ENCODE results near the gene FAIM.
"Not testable (repeated sequence)": the region's sequence is repeated elsewhere in the genome, so short reads cannot be mapped to it uniquely, and the experiment has no call there.

Gene FAIM

GRCh38 chr3:138604106-138604595 lies 4.4 kb upstream of the FAIM start:
- DNase-seq, result not testable (repeated sequence)

DNA sequence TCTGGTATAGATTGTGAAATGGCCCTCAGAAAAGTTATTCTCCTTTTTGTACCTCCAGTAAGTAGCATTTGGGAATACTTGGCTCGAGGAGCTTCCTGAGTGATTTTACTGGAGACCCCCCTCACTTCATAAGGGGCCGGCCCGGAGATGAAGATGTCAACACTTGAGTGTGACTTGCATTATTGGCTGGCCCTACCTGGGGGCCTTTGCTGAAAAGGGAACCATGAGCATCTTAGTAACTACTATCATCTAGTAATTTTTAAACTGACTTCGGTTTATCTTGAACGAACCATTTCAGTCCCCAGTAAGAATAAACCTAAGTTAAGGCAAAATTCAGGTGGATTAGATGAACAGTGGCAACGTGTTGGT lies 1.3 kb downstream of the FAIM start:
- no peak for DNase-seq

- DNase-seq, result no peak
These were observed 6.9 kb downstream of the FAIM start for GRCh38 chr3:138615462-138615861.

DNA sequence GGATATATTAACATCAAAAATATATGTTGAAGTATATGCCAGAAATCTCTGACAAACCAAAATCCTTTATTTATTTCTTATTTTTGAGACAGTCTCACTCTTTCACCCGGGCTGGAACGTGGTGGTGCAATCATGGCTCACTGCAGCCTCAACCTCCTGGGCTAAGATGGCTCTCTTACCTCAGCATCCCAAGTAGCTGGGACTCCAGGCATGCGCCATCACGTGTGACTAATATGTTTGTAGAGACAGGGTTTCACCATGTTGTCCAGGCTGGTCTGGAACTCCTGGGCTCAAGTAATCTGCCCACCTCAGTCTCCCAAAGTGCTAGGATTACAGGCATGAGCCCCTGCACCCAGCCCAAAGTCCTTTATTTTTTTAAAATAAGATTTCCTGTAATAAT lies 11.9 kb downstream of the FAIM start:
- DNase-seq, result no peak

DNA sequence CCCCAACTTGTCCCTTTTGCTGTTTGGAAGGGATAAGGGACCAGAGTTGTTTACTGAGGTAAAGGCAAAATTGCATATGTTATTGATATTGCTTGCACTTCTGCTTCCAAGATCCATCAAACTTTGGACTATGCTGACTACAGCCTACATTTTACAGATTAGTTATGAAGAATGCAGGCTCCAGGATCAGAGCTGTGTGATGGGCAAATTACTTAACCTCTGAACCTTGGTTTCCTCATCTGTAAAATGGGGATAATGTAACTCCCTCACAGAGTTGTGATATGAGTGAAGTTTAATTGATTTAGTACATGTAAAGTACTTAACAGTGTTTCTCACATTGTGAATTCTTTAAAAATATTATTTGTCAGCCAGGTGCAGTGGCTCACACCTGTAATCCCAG lies 15.9 kb downstream of the FAIM start:
- DNase-seq, result no peak

DNA sequence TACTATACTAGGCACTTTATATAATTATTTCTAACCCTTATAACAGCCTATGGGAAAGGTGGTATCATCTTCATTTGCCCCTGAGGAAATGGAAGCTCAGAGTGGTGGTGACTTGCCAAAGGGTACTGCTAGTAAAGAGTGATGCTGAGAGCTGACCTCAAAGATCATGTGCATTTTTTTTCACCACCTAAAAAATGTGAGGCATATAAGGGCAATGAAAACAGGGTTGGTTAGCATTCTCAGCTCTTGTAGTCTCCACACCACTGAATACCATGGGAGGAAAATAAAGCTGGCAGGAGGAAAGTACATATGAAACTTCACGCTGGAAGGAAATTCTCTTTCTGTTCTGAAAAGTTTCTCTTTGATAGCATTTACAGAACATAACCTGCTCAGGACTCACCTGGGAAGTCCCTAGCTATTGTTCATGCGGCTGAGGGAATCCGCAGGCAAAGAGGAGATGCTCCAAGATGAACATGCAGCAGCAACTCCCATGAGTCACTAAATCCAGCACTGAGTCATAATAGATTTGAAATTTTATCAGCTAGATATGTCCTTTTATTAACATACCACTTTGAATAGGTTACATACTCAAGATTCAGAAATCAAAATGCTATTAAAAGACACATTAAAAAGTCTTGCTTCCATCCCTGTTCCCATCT lies 17.3 kb downstream of the FAIM start:
- no peak for DNase-seq

DNA sequence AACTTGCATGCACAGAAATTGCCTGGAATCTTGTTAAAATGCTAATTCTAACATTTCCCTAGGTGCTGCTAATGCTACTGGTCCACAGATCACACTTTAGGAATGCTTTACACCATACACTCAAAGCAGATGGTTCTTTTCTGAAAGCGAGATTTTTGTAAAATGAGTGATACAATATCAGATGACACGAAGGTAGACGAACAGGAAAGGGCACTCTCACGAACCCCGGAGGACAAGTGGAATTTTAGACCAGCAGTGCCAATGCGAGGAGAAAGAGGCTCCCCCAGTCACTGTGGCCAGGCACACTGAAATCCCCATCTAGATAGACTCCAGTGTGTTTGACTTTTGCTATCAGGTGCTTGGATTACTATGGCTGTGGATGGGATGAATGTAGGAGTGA lies 21.0 kb downstream of the FAIM start:
- DNase-seq, result no peak

DNA sequence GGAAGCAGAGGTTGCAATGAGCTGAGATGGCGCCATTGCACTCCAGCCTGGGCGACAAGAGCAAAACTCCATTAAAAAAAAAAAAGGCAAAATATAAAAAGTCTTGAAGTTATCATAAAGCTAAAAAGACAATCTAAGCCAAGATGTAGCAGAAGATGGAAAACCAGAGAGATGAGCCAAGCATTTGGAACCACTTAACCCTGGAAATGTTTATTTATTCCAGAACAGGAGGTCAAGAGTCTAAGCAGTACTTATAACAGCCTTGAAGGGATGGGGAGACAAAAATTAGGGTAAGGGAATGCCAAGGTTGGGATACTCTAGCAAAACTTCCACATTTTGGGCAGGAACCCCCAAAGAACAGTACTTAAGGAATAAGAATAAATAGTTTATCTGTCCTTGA lies 30.1 kb downstream of the FAIM start:
- DNase-seq, result no peak

- DNase-seq, result no peak
These were observed 32.0 kb downstream of the FAIM start for GRCh38 chr3:138640537-138640936.

DNA sequence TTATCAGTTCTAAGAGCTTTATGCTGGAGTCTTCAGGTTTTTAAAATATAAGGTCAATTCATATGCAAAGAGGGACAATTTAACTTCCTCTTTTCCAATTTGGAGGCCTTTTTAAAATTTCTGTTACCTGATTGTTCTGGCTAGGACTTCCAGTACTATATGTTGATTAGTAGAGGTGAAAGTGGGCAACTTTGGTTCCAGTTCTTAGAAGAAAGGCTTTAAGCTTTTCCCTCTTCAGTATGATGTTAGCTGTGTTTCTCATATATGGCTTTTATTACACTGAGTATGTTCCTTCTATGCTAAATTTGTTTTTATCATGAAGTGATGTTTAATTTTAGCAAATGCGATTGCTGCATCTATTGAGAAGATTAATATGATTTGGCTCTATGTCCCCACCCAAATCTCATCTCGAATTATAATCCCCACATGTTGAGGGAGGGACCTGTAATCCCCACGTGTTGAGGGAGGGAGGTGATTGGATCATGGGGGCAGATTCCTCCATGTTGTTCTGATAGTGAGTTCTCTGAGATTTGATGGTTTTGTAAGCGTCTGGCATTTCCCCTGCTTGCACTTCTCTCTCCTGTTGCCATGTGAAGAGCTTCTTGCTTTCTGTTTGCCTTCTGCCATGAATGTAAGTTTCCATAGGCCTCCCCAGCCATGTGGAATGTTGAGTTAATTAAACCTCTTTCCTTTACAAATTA lies 33.8 kb downstream of the FAIM start:
- DNase-seq, result no peak

- DNase-seq, result no peak
These were observed 34.3 kb downstream of the FAIM start for GRCh38 chr3:138642927-138643253.

GRCh38 chr3:138646008-138646407 lies 37.4 kb downstream of the FAIM start:
- no peak for DNase-seq

GRCh38 chr3:138646513-138646912 lies 37.9 kb downstream of the FAIM start:
- no peak for DNase-seq

DNA sequence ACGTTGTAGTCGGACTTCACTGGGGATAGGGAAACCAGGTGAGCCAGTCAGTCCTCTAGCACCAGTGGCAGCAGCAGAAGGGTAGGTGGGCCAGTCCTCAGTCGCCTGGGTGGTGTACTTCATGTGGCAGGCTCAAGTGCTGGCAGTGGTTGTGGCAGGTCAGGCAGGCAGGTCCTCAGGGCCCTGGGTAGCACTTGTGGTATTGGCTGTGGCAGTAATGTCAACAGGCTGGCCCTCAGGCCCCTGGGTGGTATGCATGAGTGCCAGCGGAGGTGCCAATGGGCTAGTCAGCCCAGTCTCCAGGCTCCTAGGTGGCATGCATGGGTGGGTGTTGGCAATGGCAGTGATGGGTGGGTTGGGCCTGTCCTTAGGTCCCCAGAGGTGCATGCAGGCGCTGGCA lies 40.6 kb downstream of the FAIM start:
- DNase-seq, result no peak

GRCh38 chr3:138653567-138653966 lies 45.0 kb downstream of the FAIM start:
- DNase-seq, result no peak

DNA sequence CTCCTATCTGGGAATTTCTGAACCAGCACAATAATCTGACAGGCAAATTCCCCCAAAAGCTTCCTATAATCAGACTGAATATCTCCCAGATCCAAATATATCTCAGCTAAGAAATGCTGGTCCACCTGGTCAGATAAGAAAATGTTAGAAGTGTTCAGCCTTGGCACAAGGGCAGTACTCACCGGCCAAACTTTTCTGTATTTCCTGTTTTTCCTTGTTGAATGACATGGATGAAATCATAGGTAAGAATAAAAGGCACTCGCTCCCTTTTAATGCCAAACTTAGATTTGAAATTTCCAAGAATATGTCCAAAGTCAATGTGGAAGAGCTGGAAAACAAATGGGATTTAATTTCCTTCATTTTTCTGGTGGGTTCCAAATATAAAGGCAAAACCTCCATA lies 48.9 kb downstream of the FAIM start:
- DNase-seq, result no peak

GRCh38 chr3:138668107-138668506 lies 59.5 kb downstream of the FAIM start:
- no peak for DNase-seq

GRCh38 chr3:138670407-138670806 lies 61.8 kb downstream of the FAIM start:
- no peak for DNase-seq

DNA sequence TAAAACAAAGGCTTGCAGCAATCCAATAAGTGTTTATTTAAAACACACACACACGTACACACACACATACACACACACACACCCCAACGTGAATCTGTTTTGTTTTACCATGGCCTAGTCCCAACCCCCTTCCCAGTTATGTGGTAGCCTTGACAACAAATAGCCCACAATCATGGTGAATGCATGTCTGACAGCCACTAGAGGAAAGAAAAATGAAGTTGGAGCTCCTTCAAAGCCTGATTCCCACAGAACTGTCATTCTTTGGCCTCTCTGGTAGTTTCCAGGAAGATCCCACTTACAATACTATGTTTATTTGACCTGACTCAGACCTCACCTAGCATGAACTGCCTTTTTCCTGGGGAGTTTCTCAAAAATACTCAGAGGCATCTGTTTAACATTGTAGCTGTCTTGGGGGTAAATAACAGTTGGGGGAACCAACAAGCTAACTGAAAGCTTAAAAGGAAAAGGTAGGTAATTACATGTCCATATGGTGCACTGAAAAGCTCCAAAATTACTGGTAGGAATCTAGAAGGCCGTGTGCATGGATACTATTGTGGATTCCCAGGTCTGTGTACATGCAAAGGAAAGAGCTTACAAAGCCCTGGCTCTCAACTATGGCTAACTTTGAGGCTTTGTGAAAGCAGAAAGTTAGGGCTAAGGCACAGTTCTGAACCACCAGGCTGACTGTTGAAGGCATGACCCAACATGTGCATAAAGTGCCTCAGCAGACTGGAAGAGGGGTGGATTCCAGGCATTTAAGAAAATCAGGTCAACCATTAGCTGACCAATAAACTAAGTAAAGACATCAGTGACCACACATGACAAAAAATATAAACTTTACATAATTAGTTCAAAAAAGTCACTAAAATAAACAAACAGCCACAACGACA lies 65.3 kb downstream of the FAIM start:
- no peak for DNase-seq

DNA sequence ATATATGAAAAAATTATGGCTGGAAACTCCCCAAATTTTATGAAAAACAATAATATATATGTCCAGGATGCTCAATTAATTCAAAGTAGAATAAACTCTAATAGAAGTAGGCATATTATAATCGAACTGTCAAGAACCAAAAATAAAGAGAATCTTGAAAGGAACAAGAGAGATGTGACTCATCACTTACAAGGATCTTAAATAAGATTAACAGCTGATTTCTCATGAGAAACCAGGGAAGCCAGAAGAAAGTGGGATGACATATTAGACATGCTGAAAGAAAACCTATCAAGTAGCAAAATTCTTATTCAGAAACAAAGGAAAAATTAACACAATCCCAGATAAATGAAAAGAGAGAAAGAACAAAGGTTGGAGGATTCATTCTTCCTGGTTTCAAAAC lies 66.8 kb downstream of the FAIM start:
- DNase-seq, result no peak

DNA sequence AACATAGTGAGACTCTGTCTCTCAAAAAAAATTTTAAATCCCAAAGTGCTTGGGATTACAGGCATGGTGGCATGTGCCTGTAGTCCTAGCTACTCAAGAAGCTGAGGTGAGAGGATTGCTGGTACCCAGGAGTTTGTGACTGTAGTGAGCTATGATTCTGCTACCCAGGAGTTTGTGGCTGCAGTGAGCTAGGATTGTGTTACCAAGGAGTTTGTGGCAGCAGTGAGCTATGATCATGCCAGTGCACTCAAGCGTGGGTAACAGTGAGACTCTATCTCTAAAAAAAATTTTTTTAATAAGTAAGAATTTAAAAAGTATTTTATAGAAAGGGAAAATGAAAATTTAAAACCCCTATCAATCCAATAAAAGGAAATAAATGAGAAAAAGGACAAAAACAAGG lies 69.5 kb downstream of the FAIM start:
- no peak for DNase-seq

DNA sequence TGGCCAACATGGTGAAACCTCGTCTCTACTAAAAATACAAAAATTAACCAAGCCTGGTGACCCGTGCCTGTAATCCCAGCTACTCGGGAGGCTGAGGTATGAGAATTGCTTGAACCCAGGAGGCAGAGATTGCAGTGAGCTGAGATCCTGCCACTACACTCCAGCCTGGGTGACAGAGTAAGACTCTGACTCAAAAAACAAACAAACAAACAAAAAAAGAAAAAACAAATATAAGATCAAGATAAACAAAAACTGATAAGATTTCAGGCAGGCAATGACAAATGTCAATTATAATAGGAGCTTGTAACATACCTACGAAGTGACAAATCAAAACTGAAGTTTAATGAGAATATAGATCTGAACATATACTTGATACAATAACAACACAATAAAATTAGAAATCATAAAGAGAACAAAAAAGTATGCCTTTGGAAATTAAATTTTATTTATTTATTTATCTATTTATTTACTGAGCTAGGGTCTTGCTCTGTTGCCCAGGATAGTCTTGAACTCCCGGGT lies 70.4 kb downstream of the FAIM start:
- DNase-seq, result no peak

GRCh38 chr3:138680974-138681373 lies 72.4 kb downstream of the FAIM start:
- not testable (repeated sequence) for DNase-seq

All from NCI-H446 treated with DMSO at 0.1 percent for 48 hours (cell line).